DMS53 treated with DMSO at 0.1 percent for 48 hours (cell line): ENCODE data around the gene PLAGL1.
"Not testable (repeated sequence)": the region's sequence is repeated elsewhere in the genome, so short reads cannot be mapped to it uniquely, and the experiment has no call there.

Experiments used
- DNase-seq: peaks from one replicate; lab custom pipeline; 2025; ENCODE audit not compliant: unreplicated experiment; lab: John Stamatoyannopoulos, UW

The PLAGL1 gene

GRCh38 chr6:143940011-143940597 lies 68.0 kb downstream of the PLAGL1 start:
- DNase-seq, result peak; percentile 56

GRCh38 chr6:143939364-143939763 lies 68.7 kb downstream of the PLAGL1 start:
- DNase-seq, result no peak

DNA sequence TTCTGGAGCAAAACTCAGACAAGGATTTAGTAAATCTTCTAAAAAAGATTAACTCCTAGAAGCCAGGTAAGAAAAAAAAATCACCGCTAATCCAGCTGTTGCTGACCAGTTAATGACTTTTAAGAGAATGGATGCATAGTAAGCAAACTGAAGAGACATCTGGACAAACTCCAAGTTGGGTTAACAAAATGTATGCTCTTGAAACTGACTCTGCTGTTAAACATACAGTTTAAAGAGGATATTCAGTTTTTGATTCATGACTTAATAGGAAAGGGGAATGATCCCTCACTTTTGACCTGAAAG lies 70.4 kb downstream of the PLAGL1 start:
- no peak for DNase-seq

GRCh38 chr6:143936778-143937667 lies 71.0 kb downstream of the PLAGL1 start:
- no peak for DNase-seq

- no peak for DNase-seq
Observed at GRCh38 chr6:143936347-143936746, 71.7 kb downstream of the PLAGL1 start.

DNA sequence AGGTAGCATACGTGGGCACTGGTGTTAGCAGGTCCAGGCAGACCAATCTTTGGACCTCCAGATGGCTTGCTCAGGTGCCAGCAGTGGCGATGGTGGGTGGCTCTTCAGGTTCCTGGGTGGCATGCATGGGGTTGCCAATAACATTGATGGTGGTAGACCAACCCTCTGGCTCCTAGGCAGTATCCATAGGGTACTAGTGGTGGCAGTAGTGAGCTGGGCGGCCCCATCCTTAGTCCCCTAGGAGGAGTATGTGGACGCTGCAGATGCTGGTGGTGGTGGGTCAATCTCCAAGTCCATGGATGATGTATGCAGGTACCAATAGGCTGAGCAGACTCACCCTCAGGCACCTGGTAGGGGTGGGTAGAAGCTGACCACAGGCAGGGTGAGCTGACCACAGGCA lies 73.2 kb downstream of the PLAGL1 start:
- DNase-seq, result no peak

GRCh38 chr6:143934331-143934730 lies 73.7 kb downstream of the PLAGL1 start:
- DNase-seq, result no peak

DNA sequence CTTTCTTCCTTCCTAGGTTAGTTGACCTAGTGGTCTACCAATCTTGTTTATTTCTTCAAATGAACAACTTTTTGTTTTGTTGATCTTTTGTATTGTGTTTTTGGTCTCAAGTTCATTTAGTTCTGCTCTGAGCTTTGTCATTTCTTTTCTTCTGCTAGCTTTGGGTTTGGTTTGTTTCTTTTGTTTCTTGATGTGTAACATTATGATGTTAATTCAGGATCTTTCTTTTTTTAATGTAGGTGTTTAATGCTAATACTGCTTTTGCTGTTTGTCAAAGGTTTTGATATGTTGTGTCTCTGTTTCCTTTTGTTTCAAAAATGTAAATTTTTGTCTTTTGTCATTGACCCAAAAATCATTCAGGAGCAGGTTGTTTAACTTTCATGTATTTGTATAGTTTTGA lies 78.1 kb downstream of the PLAGL1 start:
- no peak for DNase-seq

DNA sequence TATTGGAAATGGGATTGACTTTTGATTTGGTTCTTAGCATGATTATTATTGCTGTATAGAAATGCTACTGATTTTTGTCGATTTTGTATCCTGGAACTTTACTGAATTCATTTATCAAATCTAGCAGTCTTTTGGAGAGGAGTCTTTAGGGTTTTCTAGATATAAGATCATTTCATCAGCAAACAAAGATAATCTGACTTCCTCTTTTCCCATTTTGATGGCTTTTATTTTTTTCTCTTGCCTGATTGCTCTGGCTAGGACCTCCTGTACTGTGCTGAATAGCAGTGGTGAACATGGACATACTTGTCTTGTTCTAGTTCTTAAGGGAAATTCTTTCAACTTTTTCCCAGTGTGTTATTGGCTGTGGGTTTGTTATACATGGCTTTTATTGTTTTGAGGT lies 79.2 kb downstream of the PLAGL1 start:
- no peak for DNase-seq

DNA sequence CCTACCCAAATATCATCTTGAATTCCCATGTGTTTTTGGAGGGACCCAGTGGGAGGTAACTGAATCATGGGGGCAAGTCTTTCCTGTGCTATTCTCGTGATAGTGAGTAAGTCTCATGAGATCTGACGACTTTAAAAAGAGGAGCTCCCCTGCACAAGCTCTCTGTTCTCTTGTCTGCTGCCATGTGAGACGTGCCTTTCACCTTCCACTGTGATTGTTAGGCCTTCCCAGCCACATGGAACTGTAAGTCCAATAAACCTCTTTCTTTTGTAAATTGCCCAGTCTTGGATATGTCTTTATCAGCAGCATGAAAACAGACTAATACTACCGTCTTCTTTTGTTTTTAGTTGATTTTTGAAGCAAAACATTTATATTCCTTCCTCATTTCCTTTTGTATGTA lies 91.0 kb downstream of the PLAGL1 start:
- not testable (repeated sequence) for DNase-seq

DNA sequence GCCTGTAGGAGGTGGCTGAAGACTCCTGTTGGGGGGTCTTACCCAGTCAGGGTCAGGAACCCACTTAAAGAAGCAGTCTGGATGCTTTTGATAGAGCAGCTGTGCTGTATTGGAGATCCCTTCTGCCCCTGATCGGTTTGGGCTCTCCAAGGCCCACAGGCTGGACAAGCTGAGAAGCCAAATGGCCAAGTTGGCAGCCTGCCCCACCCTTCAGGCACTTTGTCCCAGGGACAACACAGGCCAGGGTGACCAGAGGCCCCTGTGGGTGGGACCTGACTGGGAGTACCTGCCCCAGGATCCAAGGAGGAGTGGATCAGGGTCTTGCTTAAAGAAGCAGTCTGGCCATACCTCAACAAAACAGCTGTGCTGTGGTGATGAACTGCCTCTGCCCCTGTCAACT lies 95.4 kb downstream of the PLAGL1 start:
- DNase-seq, result no peak

DNA sequence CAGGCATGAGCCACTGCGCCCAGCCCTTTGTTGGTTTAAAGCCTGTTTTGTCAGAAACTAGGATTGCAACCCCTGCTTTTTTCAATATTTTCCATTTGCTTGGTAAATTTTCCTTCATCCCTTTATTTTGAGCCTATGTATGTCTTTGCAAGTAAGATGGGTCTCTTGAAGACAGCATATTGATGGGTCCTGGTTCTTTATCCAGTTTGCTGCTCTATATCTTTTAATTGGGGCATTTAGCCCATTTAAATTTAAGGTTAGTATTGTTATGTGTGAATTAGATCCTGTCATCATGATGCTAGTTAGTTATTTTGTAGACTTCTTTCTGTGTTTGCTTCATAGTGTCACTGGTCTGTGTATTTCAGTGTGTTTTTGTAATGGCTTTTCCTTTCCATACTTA lies 97.0 kb downstream of the PLAGL1 start:
- no peak for DNase-seq

DNA sequence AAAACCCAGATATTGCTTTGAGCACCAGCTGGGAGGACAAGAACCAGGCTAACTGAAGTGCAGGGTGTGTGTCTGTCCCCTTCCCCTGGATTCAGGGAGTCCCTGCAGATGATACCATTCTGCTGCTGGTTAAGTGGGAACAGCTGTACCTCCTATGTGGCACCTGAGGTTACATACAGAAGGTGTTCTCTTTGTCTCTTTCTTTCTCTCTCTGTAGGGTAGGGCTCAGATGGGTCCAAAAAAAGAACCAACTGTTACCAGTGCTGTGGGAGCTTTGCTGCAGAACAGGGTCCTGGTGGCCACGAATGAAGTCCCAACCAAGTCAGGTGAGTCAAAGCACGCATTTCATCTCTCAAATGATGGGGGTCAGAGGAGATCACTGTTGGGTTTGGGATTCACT lies 105.2 kb downstream of the PLAGL1 start:
- no peak for DNase-seq

DNA sequence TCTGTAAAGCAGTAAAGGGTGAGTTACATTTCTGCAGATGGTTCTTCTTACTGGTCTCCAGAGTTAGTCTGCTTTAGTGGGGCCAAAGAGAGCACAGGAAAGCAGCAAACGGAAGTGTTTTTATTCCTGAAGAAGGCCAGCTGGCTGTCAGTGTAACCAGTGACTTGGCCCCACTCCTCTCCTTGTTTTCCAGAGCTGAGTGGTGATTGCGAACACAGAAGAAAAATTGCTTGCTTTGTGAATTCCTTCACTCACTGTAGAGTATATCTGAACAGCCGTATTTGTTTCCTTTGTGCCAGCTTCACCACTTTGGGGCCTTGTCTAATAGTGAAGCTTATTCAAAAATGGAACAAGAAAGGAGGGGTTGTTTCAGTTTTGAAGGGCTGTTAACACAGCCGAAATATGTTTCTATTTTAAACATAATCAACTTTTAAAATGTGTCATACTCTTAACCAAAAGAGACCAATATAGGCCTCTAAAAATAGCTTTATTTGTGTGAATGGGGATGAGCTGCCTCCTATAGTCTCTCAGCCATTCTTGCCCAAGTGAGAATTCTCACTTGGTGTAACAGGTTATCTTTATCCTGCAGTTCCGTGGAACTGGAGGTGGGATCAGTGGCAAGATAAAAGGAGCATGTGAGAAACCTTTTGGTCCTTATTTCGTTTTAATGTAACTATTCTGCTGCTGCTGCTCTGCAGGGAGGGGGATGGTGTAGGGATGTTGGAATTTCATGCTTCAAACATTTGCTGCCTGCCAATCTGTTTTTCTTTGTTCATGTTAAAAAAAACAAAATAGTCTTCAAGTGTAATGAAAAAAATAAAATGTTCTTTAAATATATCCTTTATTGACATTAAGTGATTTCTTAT lies 105.9 kb downstream of the PLAGL1 start:
- DNase-seq, result no peak

- no peak for DNase-seq
Observed at GRCh38 chr6:143900358-143900757, 107.7 kb downstream of the PLAGL1 start.

DNA sequence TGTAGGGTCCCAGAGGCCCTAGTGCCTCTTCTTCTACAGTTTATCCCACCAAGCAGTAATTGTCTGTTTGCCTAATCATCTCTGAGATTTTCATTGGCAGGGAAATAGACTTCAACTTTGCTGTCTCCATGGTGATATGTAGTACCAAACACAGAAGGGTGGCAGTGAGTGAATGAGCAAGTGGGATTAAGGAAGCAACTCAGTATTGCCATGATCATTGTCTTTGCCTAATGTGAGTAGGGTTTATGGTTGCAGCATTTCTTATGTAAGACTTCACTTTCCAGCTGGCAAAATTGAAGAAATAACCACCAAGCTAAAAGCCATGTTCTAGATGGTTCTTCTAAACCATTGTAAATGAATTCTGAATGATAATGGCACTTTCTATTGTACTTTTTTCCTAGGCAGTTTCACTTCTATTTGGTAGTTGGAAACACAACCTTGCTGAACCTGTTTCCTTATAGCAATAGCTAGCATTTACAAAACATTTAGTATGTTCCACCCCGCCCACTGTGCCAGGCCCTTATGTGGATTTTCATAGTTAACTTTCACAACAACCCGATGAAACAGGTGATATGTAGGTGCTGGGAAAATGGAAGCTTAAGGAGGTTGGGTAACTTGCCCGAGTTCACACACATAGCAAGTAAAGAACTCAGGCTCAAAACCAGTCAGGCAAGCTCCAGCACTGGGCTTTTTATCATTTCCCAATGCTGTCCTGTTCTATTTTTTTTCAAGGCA lies 111.8 kb downstream of the PLAGL1 start:
- DNase-seq, result no peak

DNA sequence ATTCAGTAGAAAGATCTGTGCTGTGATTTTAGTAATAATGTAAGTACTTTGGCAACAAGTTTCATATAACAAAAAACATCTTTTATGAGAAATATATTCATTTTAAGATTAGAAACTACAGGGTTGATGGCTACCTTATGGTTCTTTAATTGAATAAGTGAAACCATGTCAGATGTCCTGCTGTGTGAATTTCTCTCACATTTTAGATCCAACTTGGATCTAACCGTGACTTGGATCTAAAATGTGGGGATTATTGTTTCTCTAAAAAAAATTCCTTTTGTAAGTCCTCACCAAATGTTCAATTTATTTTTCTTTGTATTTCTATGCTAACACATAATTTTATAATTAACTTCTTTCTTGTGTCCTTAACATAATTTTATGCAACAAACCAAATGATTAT lies 113.4 kb downstream of the PLAGL1 start:
- DNase-seq, result no peak
